ENCODE results near the gene HSP90B1.

DNA sequence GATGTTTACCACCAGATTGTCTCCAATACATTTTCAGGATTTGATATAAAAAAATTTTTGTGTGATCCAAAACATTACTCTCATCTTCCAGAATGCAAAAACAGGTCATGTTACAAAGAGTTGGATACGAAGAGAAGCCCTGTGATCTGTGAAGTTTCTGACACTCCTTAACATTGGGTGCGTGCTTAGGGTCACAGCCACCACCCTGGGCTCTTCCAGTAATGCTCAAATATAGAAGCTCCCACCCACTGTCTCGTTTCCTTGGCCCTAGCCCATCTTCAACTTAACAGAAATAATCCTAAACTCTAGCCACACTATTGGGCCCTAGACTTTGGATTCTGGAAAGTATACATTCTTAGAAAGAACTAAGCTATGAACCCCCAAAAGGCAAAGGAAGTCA, 32.9 kb upstream of the HSP90B1 start:
- TF ChIP-seq TAF1 (IDR thresholded peaks at IDR 0.05; ENCODE audit: borderline replicate concordance, insufficient read depth, low read length): no peak
- TF ChIP-seq POLR2AphosphoS5 (IDR thresholded peaks at IDR 0.05; ENCODE audit: low read depth, low read length): no peak
- TF ChIP-seq SIN3A (IDR thresholded peaks at IDR 0.05; ENCODE audit: borderline replicate concordance, insufficient read depth, low read length): no peak
- TF ChIP-seq FOXP2 (optimal IDR thresholded peaks at IDR 0.05; ENCODE audit: borderline replicate concordance, extremely low read depth, extremely low read length, insufficient read depth): no peak
- TF ChIP-seq, protein P1, sequence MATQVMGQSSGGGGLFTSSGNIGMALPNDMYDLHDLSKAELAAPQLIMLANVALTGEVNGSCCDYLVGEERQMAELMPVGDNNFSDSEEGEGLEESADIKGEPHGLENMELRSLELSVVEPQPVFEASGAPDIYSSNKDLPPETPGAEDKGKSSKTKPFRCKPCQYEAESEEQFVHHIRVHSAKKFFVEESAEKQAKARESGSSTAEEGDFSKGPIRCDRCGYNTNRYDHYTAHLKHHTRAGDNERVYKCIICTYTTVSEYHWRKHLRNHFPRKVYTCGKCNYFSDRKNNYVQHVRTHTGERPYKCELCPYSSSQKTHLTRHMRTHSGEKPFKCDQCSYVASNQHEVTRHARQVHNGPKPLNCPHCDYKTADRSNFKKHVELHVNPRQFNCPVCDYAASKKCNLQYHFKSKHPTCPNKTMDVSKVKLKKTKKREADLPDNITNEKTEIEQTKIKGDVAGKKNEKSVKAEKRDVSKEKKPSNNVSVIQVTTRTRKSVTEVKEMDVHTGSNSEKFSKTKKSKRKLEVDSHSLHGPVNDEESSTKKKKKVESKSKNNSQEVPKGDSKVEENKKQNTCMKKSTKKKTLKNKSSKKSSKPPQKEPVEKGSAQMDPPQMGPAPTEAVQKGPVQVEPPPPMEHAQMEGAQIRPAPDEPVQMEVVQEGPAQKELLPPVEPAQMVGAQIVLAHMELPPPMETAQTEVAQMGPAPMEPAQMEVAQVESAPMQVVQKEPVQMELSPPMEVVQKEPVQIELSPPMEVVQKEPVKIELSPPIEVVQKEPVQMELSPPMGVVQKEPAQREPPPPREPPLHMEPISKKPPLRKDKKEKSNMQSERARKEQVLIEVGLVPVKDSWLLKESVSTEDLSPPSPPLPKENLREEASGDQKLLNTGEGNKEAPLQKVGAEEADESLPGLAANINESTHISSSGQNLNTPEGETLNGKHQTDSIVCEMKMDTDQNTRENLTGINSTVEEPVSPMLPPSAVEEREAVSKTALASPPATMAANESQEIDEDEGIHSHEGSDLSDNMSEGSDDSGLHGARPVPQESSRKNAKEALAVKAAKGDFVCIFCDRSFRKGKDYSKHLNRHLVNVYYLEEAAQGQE (IDR thresholded peaks at IDR 0.05; ENCODE audit: insufficient read depth in 1 of 2, low read depth in 2 of 2, low read length in 2 of 2): no peak
